ENCODE data around the gene IKZF2. TPM values are rescaled to one million over a fixed set of nuclear protein-coding genes. Genes with fewer than 3 reads are reported as not detected.

The IKZF2 gene
- total RNA-seq, 1 experiment from 2014 or later = 3.0 TPM

DNA sequence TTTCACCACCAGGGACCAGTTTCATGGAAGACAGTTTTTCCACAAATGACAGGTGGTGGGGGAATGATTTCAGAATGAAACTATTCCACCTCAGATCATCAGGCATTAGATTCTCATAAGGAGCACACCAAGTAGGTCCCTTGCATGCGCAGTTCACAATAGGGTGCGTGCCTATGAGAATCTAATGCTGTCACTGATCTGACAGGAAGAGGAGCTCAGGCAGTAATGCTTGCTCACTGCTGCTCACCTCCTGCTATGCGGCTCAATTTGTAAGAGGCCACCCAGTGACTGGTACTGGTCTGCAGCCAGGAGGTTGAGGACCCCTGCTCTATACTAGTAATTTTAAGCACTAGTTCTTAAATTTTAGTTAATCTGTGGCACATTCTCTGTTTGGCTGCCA, 107.8 kb downstream of the IKZF2 start:
- no peak overlapping the region for H3K4me2 ChIP-seq (ENCODE audit: insufficient read depth, insufficient read length, low read length)
- DNase-seq = no peak
- H3K79me2 ChIP-seq (ENCODE audit: insufficient read depth, low read length) = no peaks in the 10 kb centered on the region
- no peak overlapping the region for H3K14ac ChIP-seq (ENCODE audit: insufficient read depth, low read length)
- no peak overlapping the region for H2BK12ac ChIP-seq (ENCODE audit: insufficient read length, low read depth, low read length)
- H4K20me1 ChIP-seq (ENCODE audit: control insufficient read depth, insufficient read depth, insufficient read length) = no peaks in the 10 kb centered on the region
- no peak overlapping the region for H3K4ac ChIP-seq (ENCODE audit: low read depth, low read length)
- no peak overlapping the region for H3K9ac ChIP-seq (ENCODE audit: extremely low read depth, insufficient read length, low read length)
- Mint-ChIP-seq H3K4me1 (peaks cover 3 to 5% of the 10 kb centered on the region in 2 experiments), H3K36me3 (ENCODE audit: insufficient read depth in 1 of 3, low read depth in 3 of 3) (peaks cover 2 to 19% (median 7%) of the 10 kb centered on the region in 3 experiments; a peak in 5 of 7 replicates), H3K27me3 (ENCODE audit: low read depth) (no peaks in the 10 kb centered on the region), H3K9me3 (peaks cover 9 to 12% of the 10 kb centered on the region in 2 experiments; a peak in 3 of 5 replicates), H3K27ac (no peak overlapping the region), H3K4me3 (no peak overlapping the region)
- WGBS (ENCODE audit: extremely low coverage, insufficient read length, low lambda C conversion rate) = no CpG with 5 or more reads among the region's 3 CpGs
- no peak overlapping the region for H2BK15ac ChIP-seq (ENCODE audit: low read depth, low read length)
- no peaks in the 10 kb centered on the region for H3K9me3 ChIP-seq (ENCODE audit: control insufficient read depth, low read depth, low read length)
- H3K27me3 ChIP-seq (ENCODE audit: insufficient read depth, low read length) = no peaks in the 10 kb centered on the region
- no peaks in the 10 kb centered on the region for H3K79me1 ChIP-seq (ENCODE audit: insufficient read depth, low read depth, low read length, poor library complexity, severe bottlenecking)
- H3K27ac ChIP-seq (ENCODE audit: insufficient read length, low read depth, low read length) = no peak overlapping the region
- no peak overlapping the region for H2AK5ac ChIP-seq (ENCODE audit: insufficient read length, low read length)
- no peak overlapping the region for H3T11ph ChIP-seq (ENCODE audit: low read length)
- no peak overlapping the region for H3K56ac ChIP-seq (ENCODE audit: insufficient read length, low read depth, low read length)
- no peak overlapping the region for H2AFZ ChIP-seq (ENCODE audit: low read length)
- H2BK20ac ChIP-seq (ENCODE audit: low read depth, low read length, poor library complexity, severe bottlenecking) = no peak overlapping the region
- no peak overlapping the region for H4K8ac ChIP-seq (replicated peaks; ENCODE audit: insufficient read length, low read depth, low read length)
- no peak overlapping the region for H4K5ac ChIP-seq (ENCODE audit: insufficient read length, low read depth, low read length)
- no peak for TF ChIP-seq CTCF (conservative IDR thresholded peaks at IDR 0.05)
- no peaks in the 10 kb centered on the region for H3K4me1 ChIP-seq (ENCODE audit: insufficient read depth, low read length)
- no peak overlapping the region for H4K91ac ChIP-seq (ENCODE audit: insufficient read length, low read depth, low read length)
- no peak overlapping the region for H3K23ac ChIP-seq (ENCODE audit: insufficient read length, low read depth, low read length)
- H2BK120ac ChIP-seq (ENCODE audit: low read depth, low read length, poor library complexity, severe bottlenecking) = no peak overlapping the region
- H2BK5ac ChIP-seq (ENCODE audit: insufficient read length, low read length) = no peak overlapping the region
- no peaks in the 10 kb centered on the region for H3K23me2 ChIP-seq (ENCODE audit: insufficient read length, low read depth, low read length, poor library complexity, severe bottlenecking)
- no peak overlapping the region for H3K18ac ChIP-seq (ENCODE audit: insufficient read length, low read depth, low read length)
